Calu3 (cell line): ENCODE measurements around the gene ATP5MC3. TPM values are rescaled to one million over a fixed set of nuclear protein-coding genes. Genes with fewer than 3 reads are reported as not detected.
A peak's percentile ranks its signal among the peaks of the same experiment; 100 is the strongest.

Experiments used
- BruUV-seq: library from RNA; stranded (reverse); fragments of 400-500 nt; replicated peaks from 2 replicates; lab custom pipeline; 2021; lab: Mats Ljungman, UMichigan
- CTCF ChIA-PET: fragments of 300-600 bp; sonication (Branson Sonifier 250); formaldehyde crosslinking; loops from one replicate; lab custom pipeline; 2022; ENCODE audit warnings: antibody characterized with exemption; lab: Charles Lee
- DNase-seq: peaks from one replicate; pipeline ENCODE4 v3.0.0; 2022
- H3K27ac Mint-ChIP-seq: one replicate; pipeline ENCODE4 v1.8.0; 2022; ENCODE audit warnings: mixed read lengths; ENCODE audit not compliant: unreplicated experiment
- H3K27me3 Mint-ChIP-seq: one replicate; pipeline ENCODE4 v1.8.0; 2022; ENCODE audit warnings: mixed read lengths; ENCODE audit not compliant: unreplicated experiment
- H3K36me3 Mint-ChIP-seq: one replicate; pipeline ENCODE4 v1.8.0; 2022; ENCODE audit warnings: mild to moderate bottlenecking, moderate library complexity, mixed read lengths; ENCODE audit not compliant: insufficient read depth, unreplicated experiment
- H3K4me1 Mint-ChIP-seq: one replicate; pipeline ENCODE4 v1.8.0; 2022; ENCODE audit warnings: mild to moderate bottlenecking, low read depth, mixed read lengths; ENCODE audit not compliant: unreplicated experiment
- H3K4me3 Mint-ChIP-seq: one replicate; pipeline ENCODE4 v1.8.0; 2022; ENCODE audit warnings: mild to moderate bottlenecking, low read depth, moderate library complexity, mixed read lengths; ENCODE audit not compliant: unreplicated experiment
- H3K9me3 Mint-ChIP-seq: one replicate; pipeline ENCODE4 v1.8.0; 2022; ENCODE audit warnings: low read depth, mixed read lengths; ENCODE audit not compliant: unreplicated experiment
- intact Hi-C: fragments of 100-400 bp; cut with micrococcal nuclease; formaldehyde crosslinking; loops from one replicate; pipeline ENCODE4 v1.10.0; 2022; ENCODE audit not compliant: unreplicated experiment
- total RNA-seq: library from RNA; stranded (reverse); gene quantifications from 2 replicates; pipeline ENCODE4 v1.2.3, GENCODE V29; 2022
- TF ChIP-seq, protein P1 (sequence below): fragments of 200-600 bp; IDR thresholded peaks from one replicate; pipeline ENCODE4 v1.8.0; 2022; ENCODE audit warnings: antibody characterized with exemption; ENCODE audit not compliant: unreplicated experiment

Gene ATP5MC3
- total RNA-seq, 1 experiment from 2014 or later: 225 TPM

DNA sequence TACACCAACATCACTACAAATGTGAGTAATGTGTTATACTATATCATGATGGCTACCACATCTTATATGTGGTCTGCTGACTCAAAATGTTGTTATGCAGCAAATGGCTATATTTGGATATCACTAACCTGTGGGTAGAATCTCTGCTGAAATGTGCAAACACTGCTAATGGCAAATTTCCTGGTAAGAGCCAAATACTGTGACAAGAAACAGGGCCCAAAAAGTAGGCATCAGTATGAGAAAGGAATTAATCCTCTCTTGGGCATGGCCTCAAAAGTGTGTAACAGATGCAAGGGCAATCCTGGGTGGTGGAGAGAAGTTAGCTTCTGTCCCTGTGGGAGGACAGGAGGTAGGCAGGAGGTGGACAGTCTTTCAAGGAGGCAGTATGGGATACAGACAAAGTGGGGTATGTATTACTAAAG, 26.8 kb downstream of the ATP5MC3 start:
- CTCF ChIA-PET: no interaction called here
- intact Hi-C loops: no loop called here
- Mint-ChIP-seq H3K4me1 (peaks cover 27% of the 10 kb centered on the region), H3K27ac (peak overlapping the region; percentile 48), H3K9me3 (no peaks in the 10 kb centered on the region), H3K27me3 (no peaks in the 10 kb centered on the region), H3K4me3 (no peak overlapping the region), H3K36me3 (peaks cover 3% of the 10 kb centered on the region)
- TF ChIP-seq, protein P1, sequence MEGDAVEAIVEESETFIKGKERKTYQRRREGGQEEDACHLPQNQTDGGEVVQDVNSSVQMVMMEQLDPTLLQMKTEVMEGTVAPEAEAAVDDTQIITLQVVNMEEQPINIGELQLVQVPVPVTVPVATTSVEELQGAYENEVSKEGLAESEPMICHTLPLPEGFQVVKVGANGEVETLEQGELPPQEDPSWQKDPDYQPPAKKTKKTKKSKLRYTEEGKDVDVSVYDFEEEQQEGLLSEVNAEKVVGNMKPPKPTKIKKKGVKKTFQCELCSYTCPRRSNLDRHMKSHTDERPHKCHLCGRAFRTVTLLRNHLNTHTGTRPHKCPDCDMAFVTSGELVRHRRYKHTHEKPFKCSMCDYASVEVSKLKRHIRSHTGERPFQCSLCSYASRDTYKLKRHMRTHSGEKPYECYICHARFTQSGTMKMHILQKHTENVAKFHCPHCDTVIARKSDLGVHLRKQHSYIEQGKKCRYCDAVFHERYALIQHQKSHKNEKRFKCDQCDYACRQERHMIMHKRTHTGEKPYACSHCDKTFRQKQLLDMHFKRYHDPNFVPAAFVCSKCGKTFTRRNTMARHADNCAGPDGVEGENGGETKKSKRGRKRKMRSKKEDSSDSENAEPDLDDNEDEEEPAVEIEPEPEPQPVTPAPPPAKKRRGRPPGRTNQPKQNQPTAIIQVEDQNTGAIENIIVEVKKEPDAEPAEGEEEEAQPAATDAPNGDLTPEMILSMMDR: no peak
- BruUV-seq: no TSS peak
- DNase-seq: no peak

DNA sequence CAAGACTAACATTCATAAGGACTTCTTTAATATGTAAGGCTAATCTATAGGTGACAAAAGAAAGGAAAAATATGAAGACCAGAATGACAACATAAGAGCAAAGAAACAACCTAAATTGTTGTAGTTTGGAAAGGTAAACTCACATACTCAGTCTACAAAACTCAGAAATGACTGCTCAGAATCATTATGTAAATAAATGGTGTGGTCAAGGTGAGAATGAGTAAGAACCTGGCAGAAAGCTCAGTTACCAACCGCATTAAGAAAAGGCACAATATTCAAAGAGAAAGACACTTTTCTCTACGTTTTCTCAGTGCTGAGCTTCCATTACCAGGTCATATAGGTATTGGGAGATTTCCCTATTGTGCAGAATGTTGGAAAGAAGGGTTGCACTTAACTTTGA, 29.3 kb downstream of the ATP5MC3 start:
- BruUV-seq: no TSS peak
- no peaks in the 10 kb centered on the region for H3K9me3 Mint-ChIP-seq

DNA sequence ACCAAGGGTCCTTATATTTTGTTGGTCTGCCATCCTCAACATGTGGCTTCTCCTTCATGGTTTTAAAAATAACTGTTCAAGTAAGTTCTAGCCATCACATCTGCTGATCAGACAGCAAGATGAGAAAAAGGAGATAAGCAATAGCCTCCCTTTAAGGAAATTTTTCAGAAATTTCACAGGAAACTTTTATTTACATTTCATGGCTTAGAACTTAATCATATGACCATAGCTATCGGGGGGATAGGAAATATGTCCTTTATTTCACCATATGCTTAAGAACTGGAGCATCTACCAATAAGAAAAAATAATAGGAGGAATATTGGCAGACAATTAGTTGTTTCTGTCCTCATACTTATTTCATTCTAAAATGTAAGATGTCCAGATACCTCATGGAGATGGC, 29.7 kb downstream of the ATP5MC3 start:
- TF ChIP-seq, protein P1: no peak
- DNase-seq: no peak
- peaks cover 16% of the 10 kb centered on the region for H3K36me3 Mint-ChIP-seq
- no peaks in the 10 kb centered on the region for H3K9me3 Mint-ChIP-seq
- BruUV-seq: no TSS peak
- peaks cover 42% of the 10 kb centered on the region for H3K4me1 Mint-ChIP-seq
- intact Hi-C loops: loop anchor here (2.0 kb wide), 1 partner anchor 37 kb away; no protein-coding TSS in a partner anchor
- no peaks in the 10 kb centered on the region for H3K27me3 Mint-ChIP-seq
- CTCF ChIA-PET: interaction anchor here (1.1 to 1.3 kb wide), 2 partner anchors 9 to 14 kb away, joined by 3 read pairs; no protein-coding TSS in a partner anchor
- no peak overlapping the region for H3K27ac Mint-ChIP-seq
- H3K4me3 Mint-ChIP-seq: no peak overlapping the region

More for the DNA sequence above, 29.3 kb downstream of the ATP5MC3 start:
- intact Hi-C loops: loop anchor here (2.0 kb wide), 1 partner anchor 37 kb away; no protein-coding TSS in a partner anchor
- Mint-ChIP-seq H3K27ac (no peak overlapping the region), H3K4me1 (peaks cover 42% of the 10 kb centered on the region), H3K4me3 (no peak overlapping the region), H3K27me3 (no peaks in the 10 kb centered on the region), H3K36me3 (peaks cover 16% of the 10 kb centered on the region)
- CTCF ChIA-PET: interaction anchor here (1.1 to 1.3 kb wide), 2 partner anchors 9 to 14 kb away, joined by 3 read pairs; no protein-coding TSS in a partner anchor
- DNase-seq: no peak
- TF ChIP-seq, protein P1: no peak

DNA sequence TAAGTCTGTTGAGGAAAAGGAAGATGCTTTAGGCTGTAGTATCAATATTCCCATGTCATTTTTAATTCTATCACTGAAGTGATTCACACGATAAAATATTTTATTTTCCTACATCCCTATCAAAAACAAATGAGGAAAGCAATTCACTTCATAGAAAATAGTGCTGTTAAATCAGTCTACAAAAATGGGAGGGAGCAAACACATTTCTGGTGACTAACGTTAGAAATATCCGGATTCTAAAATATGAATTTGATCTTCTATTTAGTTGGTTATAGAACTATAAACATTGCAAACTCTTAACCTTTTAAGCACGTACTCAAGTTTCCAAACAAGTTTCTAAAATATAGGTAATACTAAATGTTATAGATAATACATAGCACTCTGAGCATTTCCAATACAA, 34.3 kb downstream of the ATP5MC3 start:
- TF ChIP-seq, protein P1: no peak
- H3K36me3 Mint-ChIP-seq: peaks cover 16% of the 10 kb centered on the region
- intact Hi-C loops: no loop called here
- H3K4me3 Mint-ChIP-seq: no peak overlapping the region
- no peak overlapping the region for H3K27ac Mint-ChIP-seq
- no peaks in the 10 kb centered on the region for H3K9me3 Mint-ChIP-seq
- no peaks in the 10 kb centered on the region for H3K27me3 Mint-ChIP-seq
- peaks cover 34% of the 10 kb centered on the region for H3K4me1 Mint-ChIP-seq
- CTCF ChIA-PET: no interaction called here
- no peak for DNase-seq
- BruUV-seq: no TSS peak
